ENCODE results near the gene ITIH5. TPM values are rescaled to one million over a fixed set of nuclear protein-coding genes. Genes with fewer than 3 reads are reported as not detected.

ITIH5 gene
- total RNA-seq, 1 experiment from 2014 or later, result not detected

- no peak for DNase-seq (ENCODE audit: low read depth)
These were observed 79.5 kb downstream of the ITIH5 start for GRCh38 chr10:7587168-7587864.

GRCh38 chr10:7585228-7585627 is 81.5 kb downstream of the ITIH5 start:
- DNase-seq (ENCODE audit: low read depth), result no peak

GRCh38 chr10:7583626-7584025 is 83.1 kb downstream of the ITIH5 start:
- no peak for DNase-seq (ENCODE audit: low read depth)

GRCh38 chr10:7580520-7580919 is 86.2 kb downstream of the ITIH5 start:
- no peak for DNase-seq (ENCODE audit: low read depth)

GRCh38 chr10:7579681-7580080 is 87.1 kb downstream of the ITIH5 start:
- DNase-seq (ENCODE audit: low read depth), result no peak

- DNase-seq (ENCODE audit: low read depth), result no peak
These were observed 89.2 kb downstream of the ITIH5 start for GRCh38 chr10:7577579-7577978.

- DNase-seq (ENCODE audit: low read depth), result no peak
These were observed 89.6 kb downstream of the ITIH5 start for GRCh38 chr10:7577176-7577575.

- no peak for DNase-seq (ENCODE audit: low read depth)
These were observed 90.4 kb downstream of the ITIH5 start for GRCh38 chr10:7576340-7576739.

- DNase-seq (ENCODE audit: low read depth), result no peak
These were observed 94.4 kb downstream of the ITIH5 start for GRCh38 chr10:7572391-7572790.

- no peak for DNase-seq (ENCODE audit: low read depth)
These were observed 94.8 kb downstream of the ITIH5 start for GRCh38 chr10:7571981-7572380.

- DNase-seq (ENCODE audit: low read depth), result no peak
These were observed 98.7 kb downstream of the ITIH5 start for GRCh38 chr10:7567911-7568620.

- DNase-seq (ENCODE audit: low read depth), result no peak
These were observed 99.9 kb downstream of the ITIH5 start for GRCh38 chr10:7566891-7567290.

- DNase-seq (ENCODE audit: low read depth), result no peak
These were observed 100.9 kb downstream of the ITIH5 start for GRCh38 chr10:7565871-7566270.

- no peak for DNase-seq (ENCODE audit: low read depth)
These were observed 103.0 kb downstream of the ITIH5 start for GRCh38 chr10:7563770-7564169.

- no peak for DNase-seq (ENCODE audit: low read depth)
These were observed 103.4 kb downstream of the ITIH5 start for GRCh38 chr10:7563368-7563767.

- no peak for DNase-seq (ENCODE audit: low read depth)
These were observed 104.8 kb downstream of the ITIH5 start for GRCh38 chr10:7561985-7562384.

- DNase-seq (ENCODE audit: low read depth), result no peak
These were observed 105.4 kb downstream of the ITIH5 start for GRCh38 chr10:7561216-7561893.

GRCh38 chr10:7560519-7560918 is 106.2 kb downstream of the ITIH5 start:
- DNase-seq (ENCODE audit: low read depth), result no peak

GRCh38 chr10:7559386-7559785 is 107.4 kb downstream of the ITIH5 start:
- DNase-seq (ENCODE audit: low read depth), result no peak

- DNase-seq (ENCODE audit: low read depth), result no peak
These were observed 108.7 kb downstream of the ITIH5 start for GRCh38 chr10:7558036-7558435.

GRCh38 chr10:7553531-7553930 is 113.2 kb downstream of the ITIH5 start:
- no peak for DNase-seq (ENCODE audit: low read depth)

- DNase-seq (ENCODE audit: low read depth), result no peak
These were observed 114.6 kb downstream of the ITIH5 start for GRCh38 chr10:7551950-7552716.
